BLaER1 treated with 17β-estradiol and CSF1 and Interleukin-3, amounts not matched to agents 10 nM and 100 nM (cell line): Measurements from ENCODE around the gene FZD10.

ENCODE experiments used
- H3K27ac ChIP-seq, 11 experiments: shearing (Covaris generic); formaldehyde crosslinking; 2 replicates each; pipeline ENCODE4 v1.8.1; 2022
- H3K27me3 ChIP-seq, 11 experiments: shearing (Covaris generic); formaldehyde crosslinking; 2 replicates each; pipeline ENCODE4 v1.8.1; 2022
- H3K36me3 ChIP-seq, 11 experiments: shearing (Covaris generic); formaldehyde crosslinking; 2 replicates each; pipeline ENCODE4 v1.8.1; 2022
- H3K4me1 ChIP-seq, 10 experiments: shearing (Covaris generic); formaldehyde crosslinking; 2 replicates each; pipeline ENCODE4 v1.8.1; 2022
- H3K4me2 ChIP-seq, 11 experiments: shearing (Covaris generic); formaldehyde crosslinking; 2 replicates each; pipeline ENCODE4 v1.8.1; 2022
- H3K4me3 ChIP-seq, 10 experiments: shearing (Covaris generic); formaldehyde crosslinking; 2 replicates each; pipeline ENCODE4 v1.8.1; 2022
- H3K9ac ChIP-seq, 11 experiments: shearing (Covaris generic); formaldehyde crosslinking; 2 replicates each; pipeline ENCODE4 v1.8.1; 2022
- H3K9me3 ChIP-seq, 11 experiments: shearing (Covaris generic); formaldehyde crosslinking; replicated peaks in 1 of 11; 2 replicates each; pipeline ENCODE4 v1.8.1; 2022
- H4K20me1 ChIP-seq, 11 experiments: shearing (Covaris generic); formaldehyde crosslinking; 2 replicates each; pipeline ENCODE4 v1.8.1; 2022
- Cebpa-rat ChIP-seq, 11 experiments: shearing (Covaris generic); IDR thresholded peaks; 2 replicates each; pipeline ENCODE4 v1.8.1; 2022

FZD10 gene

GRCh38 chr12:130169924-130170323 lies 7.7 kb downstream of the FZD10 start:
- TF ChIP-seq Cebpa-rat (IDR thresholded peaks at IDR 0.05), result no peak
- Histone ChIP-seq H3K4me2 (no peak overlapping the region; a peak in 1 of 22 replicates), H3K36me3 (no peaks in the 10 kb centered on the region)

GRCh38 chr12:130170611-130171010 lies 8.3 kb downstream of the FZD10 start:
- no peak overlapping the region for H3K9ac ChIP-seq
- H3K4me1 ChIP-seq, result peaks cover 0 to 14% (median 10%) of the 10 kb centered on the region in 10 experiments; a peak in 16 of 20 replicates
- peaks cover 0 to 28% (median 0%) of the 10 kb centered on the region in 11 experiments; a peak in 7 of 22 replicates for H4K20me1 ChIP-seq
- no peak overlapping the region for H3K4me3 ChIP-seq
- H3K27me3 ChIP-seq, result peaks cover 60 to 76% (median 69%) of the 10 kb centered on the region in 11 experiments
- H3K27ac ChIP-seq, result no peak overlapping the region
- TF ChIP-seq Cebpa-rat (IDR thresholded peaks at IDR 0.05), result no peak
- no peaks in the 10 kb centered on the region for H3K9me3 ChIP-seq
- H3K36me3 ChIP-seq, result no peaks in the 10 kb centered on the region
- no peak overlapping the region for H3K4me2 ChIP-seq

More at GRCh38 chr12:130169924-130170323, 7.7 kb downstream of the FZD10 start:
- Histone ChIP-seq H3K9ac (no peak overlapping the region), H3K4me1 (peaks cover 0 to 14% (median 10%) of the 10 kb centered on the region in 10 experiments; a peak in 16 of 20 replicates), H3K27ac (no peak overlapping the region), H4K20me1 (peaks cover 0 to 35% (median 6%) of the 10 kb centered on the region in 11 experiments; a peak in 12 of 22 replicates), H3K9me3 (no peaks in the 10 kb centered on the region), H3K4me3 (no peak overlapping the region), H3K27me3 (peaks cover 67 to 83% (median 76%) of the 10 kb centered on the region in 11 experiments)

- no peaks in the 10 kb centered on the region for H3K4me1 ChIP-seq
- no peak overlapping the region for H3K4me3 ChIP-seq
- H3K4me2 ChIP-seq, result no peak overlapping the region
- peaks cover 0 to 18% (median 4%) of the 10 kb centered on the region in 11 experiments; a peak in 4 of 22 replicates for H3K27me3 ChIP-seq
- no peak for TF ChIP-seq Cebpa-rat (IDR thresholded peaks at IDR 0.05)
- H3K27ac ChIP-seq, result no peak overlapping the region
- H3K9me3 ChIP-seq, result peaks cover 13 to 22% (median 16%) of the 10 kb centered on the region in 11 experiments; a peak in 18 of 22 replicates
- no peak overlapping the region for H3K9ac ChIP-seq
- H4K20me1 ChIP-seq, result no peaks in the 10 kb centered on the region
- H3K36me3 ChIP-seq, result no peaks in the 10 kb centered on the region
Measured at GRCh38 chr12:130177635-130178242, 15.5 kb downstream of the FZD10 start.

GRCh38 chr12:130178282-130178681 lies 16.0 kb downstream of the FZD10 start:
- Histone ChIP-seq H3K36me3 (no peaks in the 10 kb centered on the region), H4K20me1 (no peaks in the 10 kb centered on the region)

GRCh38 chr12:130179191-130179590 lies 16.9 kb downstream of the FZD10 start:
- H3K9ac ChIP-seq, result no peak overlapping the region
- TF ChIP-seq Cebpa-rat (IDR thresholded peaks at IDR 0.05), result no peak
- no peaks in the 10 kb centered on the region for H3K4me1 ChIP-seq
- H3K4me3 ChIP-seq, result no peak overlapping the region
- no peak overlapping the region for H3K27ac ChIP-seq
- H3K9me3 ChIP-seq, result peaks cover 13 to 26% (median 17%) of the 10 kb centered on the region in 11 experiments; a peak in 18 of 22 replicates
- H3K27me3 ChIP-seq, result peaks cover 0 to 11% (median 0%) of the 10 kb centered on the region in 11 experiments; a peak in 1 of 22 replicates
- H3K4me2 ChIP-seq, result no peak overlapping the region
- H4K20me1 ChIP-seq, result no peaks in the 10 kb centered on the region
- H3K36me3 ChIP-seq, result no peaks in the 10 kb centered on the region

More at GRCh38 chr12:130178282-130178681, 16.0 kb downstream of the FZD10 start:
- no peak overlapping the region for H3K9ac ChIP-seq
- no peaks in the 10 kb centered on the region for H3K4me1 ChIP-seq
- no peak for TF ChIP-seq Cebpa-rat (IDR thresholded peaks at IDR 0.05)
- H3K4me2 ChIP-seq, result no peak overlapping the region
- no peak overlapping the region for H3K27ac ChIP-seq
- no peak overlapping the region for H3K4me3 ChIP-seq
- peaks cover 0 to 17% (median 3%) of the 10 kb centered on the region in 11 experiments; a peak in 4 of 22 replicates for H3K27me3 ChIP-seq
- peaks cover 13 to 26% (median 17%) of the 10 kb centered on the region in 11 experiments; a peak in 18 of 22 replicates for H3K9me3 ChIP-seq

GRCh38 chr12:130179621-130180020 lies 17.4 kb downstream of the FZD10 start:
- Histone ChIP-seq H3K9me3 (peaks cover 13 to 26% (median 17%) of the 10 kb centered on the region in 11 experiments; a peak in 18 of 22 replicates), H3K4me1 (no peaks in the 10 kb centered on the region), H3K27me3 (peaks cover 0 to 11% (median 0%) of the 10 kb centered on the region in 11 experiments; a peak in 1 of 22 replicates), H3K9ac (no peak overlapping the region), H3K4me3 (no peak overlapping the region), H3K27ac (no peak overlapping the region), H4K20me1 (no peaks in the 10 kb centered on the region), H3K36me3 (no peaks in the 10 kb centered on the region), H3K4me2 (no peak overlapping the region)
- no peak for TF ChIP-seq Cebpa-rat (IDR thresholded peaks at IDR 0.05)

GRCh38 chr12:130181211-130181610 lies 18.9 kb downstream of the FZD10 start:
- no peak for TF ChIP-seq Cebpa-rat (IDR thresholded peaks at IDR 0.05)
- no peak overlapping the region for H3K4me2 ChIP-seq
- H3K4me3 ChIP-seq, result no peak overlapping the region
- no peaks in the 10 kb centered on the region for H4K20me1 ChIP-seq
- H3K36me3 ChIP-seq, result no peaks in the 10 kb centered on the region
- H3K9me3 ChIP-seq, result peaks cover 13 to 26% (median 17%) of the 10 kb centered on the region in 11 experiments; a peak in 18 of 22 replicates
- peaks cover 0 to 11% (median 0%) of the 10 kb centered on the region in 11 experiments; a peak in 1 of 22 replicates for H3K27me3 ChIP-seq
- H3K4me1 ChIP-seq, result no peaks in the 10 kb centered on the region
- H3K27ac ChIP-seq, result no peak overlapping the region
- no peak overlapping the region for H3K9ac ChIP-seq

GRCh38 chr12:130183585-130184370 lies 21.5 kb downstream of the FZD10 start:
- H3K4me3 ChIP-seq, result no peak overlapping the region
- no peak overlapping the region for H3K9ac ChIP-seq
- H3K4me1 ChIP-seq, result peaks cover 0 to 7% (median 5%) of the 10 kb centered on the region in 10 experiments; a peak in 8 of 20 replicates
- no peaks in the 10 kb centered on the region for H3K36me3 ChIP-seq
- TF ChIP-seq Cebpa-rat (IDR thresholded peaks at IDR 0.05), result no peak
- H3K4me2 ChIP-seq, result no peak overlapping the region
- no peaks in the 10 kb centered on the region for H4K20me1 ChIP-seq
- H3K27me3 ChIP-seq, result no peaks in the 10 kb centered on the region
- H3K9me3 ChIP-seq, result peaks cover 13 to 22% (median 17%) of the 10 kb centered on the region in 11 experiments; a peak in 18 of 22 replicates
- no peak overlapping the region for H3K27ac ChIP-seq
